ENCODE data around the gene BARX2. TPM values are rescaled to one million over a fixed set of nuclear protein-coding genes. Genes with fewer than 3 reads are reported as not detected.

BARX2 gene, protein sequence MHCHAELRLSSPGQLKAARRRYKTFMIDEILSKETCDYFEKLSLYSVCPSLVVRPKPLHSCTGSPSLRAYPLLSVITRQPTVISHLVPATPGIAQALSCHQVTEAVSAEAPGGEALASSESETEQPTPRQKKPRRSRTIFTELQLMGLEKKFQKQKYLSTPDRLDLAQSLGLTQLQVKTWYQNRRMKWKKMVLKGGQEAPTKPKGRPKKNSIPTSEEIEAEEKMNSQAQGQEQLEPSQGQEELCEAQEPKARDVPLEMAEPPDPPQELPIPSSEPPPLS
- not detected for total RNA-seq

DNA sequence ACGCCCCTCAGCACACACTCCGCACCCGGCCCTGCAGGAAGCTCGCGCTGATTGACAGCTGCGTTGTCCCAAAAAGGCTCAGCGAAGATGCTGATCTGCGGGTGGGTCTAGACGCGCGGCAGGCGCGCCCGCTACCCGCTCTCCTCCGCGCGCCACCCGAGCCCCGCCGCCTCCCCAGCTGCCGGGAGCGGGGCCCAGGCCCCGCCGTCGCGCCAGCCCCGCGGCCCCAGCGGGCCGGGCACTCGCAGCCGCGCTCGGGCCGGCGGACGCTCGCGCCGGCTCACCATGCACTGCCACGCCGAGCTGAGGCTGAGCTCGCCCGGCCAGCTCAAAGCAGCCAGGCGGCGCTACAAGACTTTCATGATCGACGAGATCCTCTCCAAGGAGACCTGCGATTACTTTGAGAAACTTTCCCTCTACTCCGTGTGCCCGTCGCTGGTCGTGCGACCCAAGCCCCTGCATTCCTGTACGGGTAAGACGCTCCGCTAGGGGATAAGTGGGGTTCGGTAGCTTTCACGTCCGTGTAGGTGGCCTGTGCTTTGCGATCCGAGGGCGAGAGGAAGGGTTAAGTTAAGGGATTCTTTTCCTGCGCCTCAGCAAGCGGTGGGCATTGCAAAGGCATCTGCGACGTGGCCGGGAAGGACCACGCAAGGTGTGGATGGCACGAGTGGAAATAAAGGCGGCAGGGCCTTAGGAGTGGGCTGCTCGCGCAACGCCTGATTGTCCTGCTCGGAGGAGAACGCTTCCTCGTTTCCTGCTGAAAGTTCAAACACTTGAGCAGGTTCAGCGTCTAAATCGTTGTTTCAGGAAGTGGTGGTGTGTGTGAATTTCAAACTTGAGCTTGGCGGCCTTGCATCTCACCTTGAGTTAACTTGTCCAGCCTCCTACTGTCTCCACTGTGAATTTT lies at the start of gene BARX2:
Gene BARX2, plus strand, starts transcription at position 98 of the 907 bp plus-strand sequence. Its CDS starts 188 bp downstream, at position 286.

Other genes with a start within 250 kb of the BARX2 start
- gene ARHGAP32, start 183.5 kb upstream of the BARX2 start, total RNA-seq: 1 to 10 TPM; 4.1 to 4.6 TPM